ENCODE measurements around the gene PPP2R5A. TPM values are rescaled to one million over a fixed set of nuclear protein-coding genes. Genes with fewer than 3 reads are reported as not detected.

PPP2R5A gene
- 25.2 and 34.9 TPM in 2 replicates for total RNA-seq

DNA sequence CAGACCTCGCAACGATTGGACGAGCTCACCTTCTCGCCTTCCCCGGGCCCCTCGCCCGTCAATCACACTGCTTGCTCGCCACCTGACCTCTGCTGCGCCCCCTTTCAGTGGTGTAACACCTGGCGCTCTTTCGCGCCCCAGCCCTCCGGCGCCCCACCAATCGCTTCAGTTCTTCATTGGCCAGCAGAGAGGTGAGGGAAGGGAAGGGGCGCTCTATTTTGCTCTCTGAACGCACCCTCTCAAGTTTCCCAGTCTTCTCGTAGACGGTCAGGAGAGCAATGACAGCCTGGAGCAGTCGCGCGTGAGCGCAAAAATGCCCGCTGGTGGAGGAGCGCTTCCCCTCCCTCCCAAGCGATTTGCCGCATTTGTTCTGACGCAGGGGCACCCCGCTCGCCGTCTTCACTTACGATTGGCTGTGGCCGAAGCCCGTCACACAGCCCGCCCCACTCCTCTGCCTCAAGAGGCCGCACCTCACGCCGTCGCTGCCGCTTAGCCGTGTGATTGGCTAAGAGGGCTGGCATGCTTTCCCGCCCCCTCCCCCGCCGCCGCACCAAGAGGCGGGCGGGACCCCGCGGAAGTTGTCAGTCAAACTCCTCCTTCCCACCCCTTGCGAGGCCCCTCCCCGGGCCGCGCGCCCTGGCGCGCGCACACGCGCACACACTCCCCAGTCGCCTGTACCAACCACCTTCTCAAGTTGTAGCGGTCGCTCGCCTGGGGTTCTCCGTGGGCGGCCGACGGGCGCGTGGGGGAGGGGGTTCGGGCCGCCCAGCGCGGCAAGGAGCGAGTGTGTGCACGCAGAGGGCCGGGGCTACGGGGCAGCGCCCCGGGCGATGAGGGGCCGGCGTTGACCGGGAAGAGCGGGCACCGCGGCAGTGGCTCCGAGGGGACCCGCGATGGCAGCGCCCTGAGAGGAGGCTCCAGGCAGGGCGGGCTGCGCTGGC lies at the start of gene PPP2R5A:
TSS of gene PPP2R5A (plus strand) at position 667 of the 941 bp plus-strand sequence. CDS start 701 bp downstream, outside the sequence.

Other genes with a start within 250 kb of the PPP2R5A start
- 20.5 and 22.4 TPM in 2 replicates for gene INTS7, start 249.9 kb upstream of the PPP2R5A start, total RNA-seq
- gene DTL, start 249.7 kb upstream of the PPP2R5A start, total RNA-seq = 6.9 and 21.2 TPM in 2 replicates
- gene PACC1, start 129.5 kb downstream of the PPP2R5A start, total RNA-seq = 12.9 and 19.2 TPM in 2 replicates
- gene NENF, start 147.5 kb downstream of the PPP2R5A start, total RNA-seq = 40.9 and 65.1 TPM in 2 replicates